LNCaP clone FGC (cell line): ENCODE measurements around the gene SATB1.

ENCODE experiments used
- DNase-seq: peaks from one replicate; pipeline ENCODE4 v3.0.0-alpha.2; 2011; ENCODE audit warnings: low read depth
- H3K4me3 ChIP-seq: 2 replicates; pipeline ENCODE4 v1.5.1; 2011; ENCODE audit warnings: mild to moderate bottlenecking, low read depth, low read length, control low read depth
- CTCF ChIP-seq: IDR thresholded peaks from 2 replicates; pipeline ENCODE4 v1.5.1; 2012; ENCODE audit warnings: mild to moderate bottlenecking; ENCODE audit not compliant: control insufficient read depth, insufficient read depth; ENCODE audit errors: extremely low read depth

The SATB1 gene

GRCh38 chr3:18403061-18403460 lies 22.1 kb downstream of the SATB1 start:
- TF ChIP-seq CTCF: no peak
- no peak overlapping the region for H3K4me3 ChIP-seq
- no peak for DNase-seq

- H3K4me3 ChIP-seq: no peak overlapping the region
- no peak for TF ChIP-seq CTCF
- DNase-seq: no peak
Measured at GRCh38 chr3:18402239-18402799, 22.8 kb downstream of the SATB1 start.

GRCh38 chr3:18401300-18401961 lies 23.7 kb downstream of the SATB1 start:
- no peak for TF ChIP-seq CTCF
- no peak for DNase-seq
- H3K4me3 ChIP-seq: no peak overlapping the region

- no peak for DNase-seq
- no peak for TF ChIP-seq CTCF
- H3K4me3 ChIP-seq: no peak overlapping the region
Measured at GRCh38 chr3:18398448-18398847, 26.7 kb downstream of the SATB1 start.

GRCh38 chr3:18396428-18396827 lies 28.7 kb downstream of the SATB1 start:
- H3K4me3 ChIP-seq: no peak overlapping the region
- TF ChIP-seq CTCF: no peak
- DNase-seq: no peak

GRCh38 chr3:18394384-18394995 lies 30.6 kb downstream of the SATB1 start:
- H3K4me3 ChIP-seq: no peak overlapping the region
- DNase-seq: no peak
- TF ChIP-seq CTCF: no peak
